Fibroblast of pulmonary artery (primary cell): Measurements from ENCODE around the gene PSMD12.

Experiments used
- DNase-seq: peaks from one replicate; pipeline ENCODE4 v3.0.0-alpha.2; 2010; ENCODE audit warnings: low read depth
- H3K4me3 ChIP-seq: replicated peaks from 2 replicates; pipeline ENCODE4 v1.5.1; 2011; ENCODE audit warnings: low read depth, mild to moderate bottlenecking, control low read depth, low read length, moderate library complexity
- CTCF ChIP-seq: IDR thresholded peaks from 2 replicates; pipeline ENCODE4 v1.5.1; 2011; ENCODE audit warnings: mild to moderate bottlenecking, control low read depth, low read length, inconsistent platforms; ENCODE audit errors: missing control alignments

The PSMD12 gene

GRCh38 chr17:67372751-67373150, 6.4 kb upstream of the PSMD12 start:
- H3K4me3 ChIP-seq: no peak overlapping the region
- no peak for TF ChIP-seq CTCF
- no peak for DNase-seq

- no peak for DNase-seq
- no peak overlapping the region for H3K4me3 ChIP-seq
- no peak for TF ChIP-seq CTCF
Measured at GRCh38 chr17:67369676-67370075, 3.3 kb upstream of the PSMD12 start.

GRCh38 chr17:67365738-67366192, 612 bp downstream of the PSMD12 start:
- DNase-seq: peak; percentile 71
- peak overlapping the region; percentile 99 for H3K4me3 ChIP-seq
- TF ChIP-seq CTCF: no peak

- TF ChIP-seq CTCF: no peak
- H3K4me3 ChIP-seq: peak overlapping the region; percentile 99
- DNase-seq: no peak
Measured at GRCh38 chr17:67364847-67365737, 1.3 kb downstream of the PSMD12 start.

- DNase-seq: no peak
- no peak overlapping the region for H3K4me3 ChIP-seq
- no peak for TF ChIP-seq CTCF
Measured at GRCh38 chr17:67362173-67362572, 4.2 kb downstream of the PSMD12 start.

GRCh38 chr17:67360880-67361279, 5.5 kb downstream of the PSMD12 start:
- TF ChIP-seq CTCF: no peak
- H3K4me3 ChIP-seq: no peak overlapping the region
- no peak for DNase-seq
